HepG2 (cell line): ENCODE results near the gene ITPK1. TPM values are rescaled to one million over a fixed set of nuclear protein-coding genes. Genes with fewer than 3 reads are reported as not detected.

Experiments
- ATAC-seq: fragments of 200-7000 bp; cut with Tn5 transposase; 3 replicates; pipeline ENCODE4 v1.9.1; 2020; ENCODE audit warnings: mild to moderate bottlenecking, moderate library complexity
- BruUV-seq: library from RNA; stranded (reverse); fragments of 400-500 nt; replicated peaks from 2 replicates; lab custom pipeline; 2021; lab: Mats Ljungman, UMichigan
- CTCF ChIA-PET: fragments of 300-600 bp; formaldehyde crosslinking; extraction: SDS; loops from one replicate; lab custom pipeline; 2021; ENCODE audit warnings: low total read pairs, inconsistent platforms, low intra/inter-chr PET ratio; lab: Yijun Ruan, JAX
- POLR2A ChIA-PET: fragments of 350-600 bp; sonication (Branson Sonifier 250); formaldehyde crosslinking; loops from one replicate; lab custom pipeline; 2020; ENCODE audit warnings: antibody characterized with exemption, inconsistent platforms; lab: Yijun Ruan, JAX
- DNase-seq: peaks from one replicate; pipeline ENCODE4 v3.0.0-alpha.2; 2015; ENCODE audit warnings: low spot score
- FAIRE-seq: peaks from 3 replicates; lab custom pipeline; 2011; peaks lifted over from hg19 to GRCh38; lab: Jason Lieb, UNC
- H2AFZ ChIP-seq: one replicate; pipeline ENCODE4 v1.6.1; 2011; ENCODE audit warnings: low read length, inconsistent platforms
- H3K27ac ChIP-seq: fragments of 300-600 bp; 3 replicates; pipeline ENCODE4 v1.8.0; 2011; ENCODE audit warnings: mixed run types, mild to moderate bottlenecking, mixed read lengths, low read length, inconsistent platforms; ENCODE audit not compliant: insufficient read depth; ENCODE audit errors: extremely low read length
- H3K27me3 ChIP-seq, 2 experiments: fragments of 200-600 bp in 1 of 2; 2 replicates in 1 of 2; 3 replicates in 1 of 2; pipeline versions ENCODE4 v1.6.0 to v1.8.0; 2011; ENCODE audit warnings: low read length in 2 of 2, mild to moderate bottlenecking in 2 of 2, moderate library complexity in 2 of 2, inconsistent platforms in 1 of 2; ENCODE audit not compliant: insufficient read depth in 2 of 2, control insufficient read depth in 1 of 2
- H3K36me3 ChIP-seq, 2 experiments: fragments of 200-600 bp in 1 of 2; replicated peaks in 1 of 2; 2 replicates in 1 of 2; 3 replicates in 1 of 2; pipeline versions ENCODE4 v1.5.1 to v1.8.0; 2011; ENCODE audit warnings: low read length in 2 of 2, inconsistent platforms in 1 of 2; ENCODE audit not compliant: insufficient read depth in 2 of 2, control insufficient read depth in 1 of 2
- H3K4me1 ChIP-seq: 2 replicates; pipeline ENCODE4 v1.5.1; 2012; ENCODE audit warnings: low read length, inconsistent platforms; ENCODE audit not compliant: insufficient read depth
- H3K4me2 ChIP-seq: 2 replicates; pipeline ENCODE4 v1.6.0; 2011; ENCODE audit warnings: low read depth, low read length, inconsistent platforms
- H3K4me3 ChIP-seq, 3 experiments: fragments of 200-600 bp in 1 of 3; sonication (generic), shearing (Covaris generic) in 1 of 3; replicated peaks in 1 of 3; 2 replicates each; pipeline ENCODE4 v1.5.1; 2011 to 2016; ENCODE audit warnings: low read length in 3 of 3, inconsistent platforms in 2 of 3, low read depth in 2 of 3, mild to moderate bottlenecking in 2 of 3, control low read depth in 1 of 3, mixed read lengths in 1 of 3; ENCODE audit not compliant: insufficient read depth in 1 of 3
- H3K79me2 ChIP-seq: one replicate; pipeline ENCODE4 v1.6.1; 2011; ENCODE audit warnings: low read length, inconsistent platforms; ENCODE audit not compliant: insufficient read depth
- H3K9ac ChIP-seq: 2 replicates; pipeline ENCODE4 v1.6.0; 2011; ENCODE audit warnings: mild to moderate bottlenecking, low read depth, low read length, inconsistent platforms; ENCODE audit not compliant: insufficient read depth
- H3K9me3 ChIP-seq: 2 replicates; pipeline ENCODE4 v1.5.1; 2012; ENCODE audit warnings: mild to moderate bottlenecking, low read length
- H4K20me1 ChIP-seq: 2 replicates; pipeline ENCODE4 v1.6.0; 2011; ENCODE audit warnings: inconsistent platforms, mild to moderate bottlenecking, low read length, moderate library complexity; ENCODE audit not compliant: insufficient read depth
- ASH2L ChIP-seq: fragments of 300-600, 200-600 bp; sonication (generic); IDR thresholded peaks from 2 replicates; pipeline ENCODE4 v1.7.0; 2017; ENCODE audit warnings: low read depth, mild to moderate bottlenecking, moderate library complexity, mixed read lengths, low read length; ENCODE audit not compliant: insufficient read length
- CENPT ChIP-seq: sonication (generic); formaldehyde crosslinking; IDR thresholded peaks from 2 replicates; pipeline ENCODE4 v1.8.0; 2022; ENCODE audit warnings: low read depth, mild to moderate bottlenecking, moderate library complexity, missing genetic modification reagents
- HOXD1 ChIP-seq: sonication (generic); formaldehyde crosslinking; IDR thresholded peaks from 2 replicates; pipeline ENCODE4 v1.5.0; 2020; ENCODE audit warnings: missing genetic modification reagents
- IKZF4 ChIP-seq: sonication (generic); formaldehyde crosslinking; IDR thresholded peaks from 2 replicates; pipeline ENCODE4 v1.5.1; 2020; ENCODE audit warnings: borderline replicate concordance, mild to moderate bottlenecking, low read depth, missing genetic modification reagents; ENCODE audit errors: not compliant biosample characterization
- ISL2 ChIP-seq: sonication (generic); formaldehyde crosslinking; IDR thresholded peaks from 2 replicates; pipeline ENCODE4 v1.5.0; 2020; ENCODE audit warnings: missing genetic modification reagents
- MYPOP ChIP-seq: sonication (generic); formaldehyde crosslinking; IDR thresholded peaks from 2 replicates; pipeline ENCODE4 v1.8.1; 2023; ENCODE audit warnings: mild to moderate bottlenecking, moderate library complexity, missing genetic modification reagents
- NFE2L2 ChIP-seq: fragments of 150-350 bp; IDR thresholded peaks from 2 replicates; pipeline ENCODE4 v1.6.1; 2014; ENCODE audit warnings: low read length
- NFKBIZ ChIP-seq: IDR thresholded peaks from 2 replicates; pipeline ENCODE4 v1.6.1; 2018; ENCODE audit warnings: missing genetic modification reagents, missing compliant biosample characterization
- ZMYM4 ChIP-seq: sonication (generic); formaldehyde crosslinking; IDR thresholded peaks from 2 replicates; pipeline ENCODE4 v1.8.1; 2023; ENCODE audit warnings: mild to moderate bottlenecking, missing genetic modification reagents
- ZNF225 ChIP-seq: sonication (generic); formaldehyde crosslinking; IDR thresholded peaks from 2 replicates; pipeline ENCODE4 v1.4.0; 2020; ENCODE audit warnings: mild to moderate bottlenecking, missing genetic modification reagents
- ZNF44 ChIP-seq: sonication (generic); formaldehyde crosslinking; IDR thresholded peaks from 2 replicates; pipeline ENCODE4 v1.5.1; 2020; ENCODE audit warnings: mild to moderate bottlenecking, missing genetic modification reagents
- ZNF605 ChIP-seq: sonication (generic); formaldehyde crosslinking; IDR thresholded peaks from 2 replicates; pipeline ENCODE4 v1.8.0; 2022; ENCODE audit warnings: mild to moderate bottlenecking, missing genetic modification reagents
- ZNF766 ChIP-seq: sonication (generic); formaldehyde crosslinking; IDR thresholded peaks from 2 replicates; pipeline ENCODE4 v1.5.0; 2020; ENCODE audit warnings: missing genetic modification reagents, borderline replicate concordance
- WGBS: methylation state at CpG from one replicate; pipeline ENCODE4 v1.1.6; 2017; ENCODE audit warnings: low lambda C conversion rate; 5-methylcytosine and 5-hydroxymethylcytosine counted together
- in situ Hi-C: cut with HindIII; loops from 2 replicates; pipeline ENCODE4 v1.10.0; 2017; ENCODE audit warnings: low pct_unique_long_range_greater_than_20kb; ENCODE audit not compliant: extremely low pct_ligation_motif_present
- intact Hi-C: fragments of 100-400 bp; cut with micrococcal nuclease; formaldehyde crosslinking; loops from one replicate; pipeline ENCODE4 v1.10.0; 2022; ENCODE audit not compliant: unreplicated experiment
- polyA plus RNA-seq, 8 experiments: library from polyadenylated mRNA; depleted of rRNA in 3 of 8; stranded (reverse) in 7 of 8; unstranded in 1 of 8; fragments of >200 nt; fragmentation: Illumina TruSeq in 4 of 8; extraction: Trizol in 4 of 8; gene quantifications; 2 replicates each; pipeline versions ENCODE4 v1.2.1 to v1.2.3, GENCODE V29; 2011 to 2016; ENCODE audit warnings: low read depth in 4 of 8, missing spikeins in 1 of 8, mixed read lengths in 1 of 8; ENCODE audit not compliant: insufficient read depth in 1 of 8
- total RNA-seq, 5 experiments: library from RNA; depleted of rRNA; stranded (reverse); fragments of >200 nt; fragmentation: Illumina TruSeq; extraction: Trizol; gene quantifications; 2 replicates each; pipeline ENCODE4 v1.2.3, GENCODE V29; 2016; ENCODE audit warnings: low read depth in 1 of 5

Gene ITPK1
- total and polyA plus RNA-seq, 2 of the 13 experiments (the other 11 are each of a cell fraction or from before 2014, with no cell fraction given), result 20.5 to 47.5 TPM

GRCh38 chr14:93011650-93012325 lies 103.9 kb downstream of the ITPK1 start:
- Histone ChIP-seq H3K79me2 (no peaks in the 10 kb centered on the region), H3K4me2 (no peak overlapping the region), H3K9ac (no peak overlapping the region), H3K4me3 (no peak overlapping the region), H3K27me3 (no peaks in the 10 kb centered on the region), H3K4me1 (peaks cover 60% of the 10 kb centered on the region), H3K9me3 (no peaks in the 10 kb centered on the region), H2AFZ (no peak overlapping the region), H3K36me3 (peaks cover 4 to 5% of the 10 kb centered on the region in 2 experiments; a peak in 4 of 5 replicates), H3K27ac (no peak overlapping the region), H4K20me1 (no peaks in the 10 kb centered on the region)
- TF ChIP-seq HOXD1, result no peak
- TF ChIP-seq ZMYM4 (CRISPR knock-in tag), result no peak
- TF ChIP-seq MYPOP (CRISPR knock-in tag), result no peak
- no peak for TF ChIP-seq NFKBIZ (CRISPR knock-in tag)
- TF ChIP-seq ZNF44 (CRISPR knock-in tag), result no peak
- no peak for TF ChIP-seq ZNF605 (CRISPR knock-in tag)
- TF ChIP-seq ASH2L, result no peak
- no peak for TF ChIP-seq IKZF4 (CRISPR knock-in tag)
- TF ChIP-seq NFE2L2, result no peak
- no peak for TF ChIP-seq CENPT (CRISPR knock-in tag)
- no peak for TF ChIP-seq ZNF766 (CRISPR knock-in tag)
- no peak for TF ChIP-seq ISL2 (CRISPR knock-in tag)
- no peak for TF ChIP-seq ZNF225 (CRISPR knock-in tag)
- intact Hi-C loops, result no loop called here
- CTCF ChIA-PET, result no interaction called here
- in situ Hi-C loops, result no loop called here
- DNase-seq, result no peak
- no peak for ATAC-seq
- POLR2A ChIA-PET, result interaction anchor here (1.6 kb wide), 1 partner anchor 8 kb away, joined by 5 read pairs; no protein-coding TSS in a partner anchor
- FAIRE-seq, result no peak
- no TSS peak for BruUV-seq
- 94% methylated on average over 20 of the region's 22 CpGs for WGBS
